ENCODE measurements around the gene P2RY14.

GRCh38 chr3:151268267-151269235 lies 9.8 kb downstream of the P2RY14 start:
- TF ChIP-seq CTCF (conservative IDR thresholded peaks at IDR 0.05): no peak
- no peak for TF ChIP-seq ZFX (IDR thresholded peaks at IDR 0.05)

All from C4-2B (cell line).